HEK293 (cell line): ENCODE data around the gene OBP2B.

Experiments used
- CTCF ChIA-PET: fragments of 350-600 bp; formaldehyde crosslinking; extraction: SDS; loops from one replicate; lab custom pipeline; 2021; ENCODE audit warnings: antibody characterized with exemption; lab: Yijun Ruan, JAX
- POLR2A ChIA-PET: fragments of 300-600 bp; formaldehyde crosslinking; extraction: SDS; loops from one replicate; lab custom pipeline; 2020; ENCODE audit warnings: antibody characterized with exemption, inconsistent platforms; lab: Yijun Ruan, JAX
- H3K27ac ChIP-seq: fragments of 200-500 bp; sonication (Bioruptor generic); 2 replicates; pipeline ENCODE4 v1.5.1; 2014; ENCODE audit warnings: low read depth, low read length, control low read depth, inconsistent platforms; ENCODE audit errors: extremely low read depth
- H3K36me3 ChIP-seq, 2 experiments: fragments of 200-500 bp in 1 of 2; sonication (Bioruptor generic) in 1 of 2; 1 replicate in 1 of 2; 2 replicates in 1 of 2; pipeline ENCODE4 v1.5.1; 2014 to 2017; ENCODE audit warnings: inconsistent platforms in 2 of 2, low read length in 2 of 2; ENCODE audit not compliant: control insufficient read depth in 2 of 2, insufficient read depth in 1 of 2
- H3K4me1 ChIP-seq: fragments of 200-500 bp; sonication (Bioruptor generic); 2 replicates; pipeline ENCODE4 v1.5.1; 2014; ENCODE audit warnings: mild to moderate bottlenecking, low read length, inconsistent platforms; ENCODE audit not compliant: control insufficient read depth, insufficient read depth
- H3K4me3 ChIP-seq: 2 replicates; pipeline ENCODE4 v1.5.1; 2011; ENCODE audit warnings: low read depth, mild to moderate bottlenecking, control low read depth, low read length, moderate library complexity
- H3K9me3 ChIP-seq: fragments of 200-500 bp; sonication (Bioruptor generic); 2 replicates; pipeline ENCODE4 v1.5.1; 2014; ENCODE audit warnings: low read depth, low read length, inconsistent platforms; ENCODE audit not compliant: control insufficient read depth, insufficient read depth
- GLI4 ChIP-seq: fragments of 450-650 bp; formaldehyde crosslinking; IDR thresholded peaks from 2 replicates; pipeline ENCODE4 v1.5.1; 2016; ENCODE audit warnings: missing biosample characterization, missing genetic modification characterization
- GLIS1 ChIP-seq: fragments of 450-650 bp; formaldehyde crosslinking; IDR thresholded peaks from 2 replicates; pipeline ENCODE4 v1.5.1; 2016; ENCODE audit warnings: missing biosample characterization, missing genetic modification characterization
- HOXC10 ChIP-seq: sonication (generic); formaldehyde crosslinking; IDR thresholded peaks from 2 replicates; pipeline ENCODE4 v1.8.1; 2023; ENCODE audit warnings: mild to moderate bottlenecking, missing genetic modification reagents
- HOXD13 ChIP-seq: sonication (generic); formaldehyde crosslinking; IDR thresholded peaks from 2 replicates; pipeline ENCODE4 v1.8.0; 2022; ENCODE audit warnings: missing genetic modification reagents, borderline replicate concordance
- IKZF3 ChIP-seq: fragments of 450-650 bp; IDR thresholded peaks from 2 replicates; pipeline ENCODE4 v1.5.0; 2018; ENCODE audit warnings: missing biosample characterization, mild to moderate bottlenecking, missing genetic modification characterization, moderate library complexity
- INSM2 ChIP-seq: fragments of 450-650 bp; formaldehyde crosslinking; IDR thresholded peaks from 2 replicates; pipeline ENCODE4 v1.5.1; 2016; ENCODE audit warnings: missing biosample characterization, missing genetic modification characterization
- PRDM1 ChIP-seq: fragments of 450-650 bp; formaldehyde crosslinking; IDR thresholded peaks from 2 replicates; pipeline ENCODE4; 2016; ENCODE audit warnings: missing biosample characterization, missing genetic modification characterization
- SALL2 ChIP-seq: fragments of 450-650 bp; formaldehyde crosslinking; IDR thresholded peaks from 2 replicates; pipeline ENCODE4 v1.5.0; 2017; ENCODE audit warnings: missing biosample characterization, mild to moderate bottlenecking, missing genetic modification characterization, borderline replicate concordance
- TCF7L2 ChIP-seq: IDR thresholded peaks from 2 replicates; pipeline ENCODE4 v1.6.1; 2011; ENCODE audit warnings: low read depth, mild to moderate bottlenecking, inconsistent platforms, low read length, moderate library complexity, borderline replicate concordance
- TRIM28 ChIP-seq: IDR thresholded peaks from 2 replicates; pipeline ENCODE4 v1.6.1; 2011; ENCODE audit warnings: low read length, control low read depth, borderline replicate concordance
- ZBTB49 ChIP-seq: fragments of 450-650 bp; formaldehyde crosslinking; IDR thresholded peaks from 2 replicates; pipeline ENCODE4 v1.5.1; 2016; ENCODE audit warnings: missing biosample characterization, missing genetic modification characterization, low read depth
- ZFP37 ChIP-seq: fragments of 450-650 bp; formaldehyde crosslinking; IDR thresholded peaks from 2 replicates; pipeline ENCODE4 v1.5.1; 2016; ENCODE audit warnings: missing biosample characterization, missing genetic modification characterization
- ZFP41 ChIP-seq: fragments of 450-650 bp; formaldehyde crosslinking; IDR thresholded peaks from 2 replicates; pipeline ENCODE4 v1.5.1; 2016; ENCODE audit warnings: missing biosample characterization, missing genetic modification characterization, borderline replicate concordance
- ZNF148 ChIP-seq: fragments of 450-650 bp; formaldehyde crosslinking; IDR thresholded peaks from 2 replicates; pipeline ENCODE4 v1.5.0; 2017; ENCODE audit warnings: missing biosample characterization, missing genetic modification characterization, borderline replicate concordance
- ZNF157 ChIP-seq: fragments of 450-650 bp; formaldehyde crosslinking; IDR thresholded peaks from 2 replicates; pipeline ENCODE4 v1.5.1; 2016; ENCODE audit warnings: missing biosample characterization, missing genetic modification characterization
- ZNF175 ChIP-seq: fragments of 450-650 bp; formaldehyde crosslinking; IDR thresholded peaks from 2 replicates; pipeline ENCODE4 v1.5.1; 2016; ENCODE audit warnings: missing biosample characterization, missing genetic modification characterization
- ZNF423 ChIP-seq: fragments of 450-650 bp; formaldehyde crosslinking; IDR thresholded peaks from 2 replicates; pipeline ENCODE4 v1.5.1; 2016; ENCODE audit warnings: missing biosample characterization, missing genetic modification characterization
- ZNF521 ChIP-seq: fragments of 450-650 bp; formaldehyde crosslinking; IDR thresholded peaks from 2 replicates; pipeline ENCODE4 v1.5.1; 2017; ENCODE audit warnings: missing biosample characterization, mild to moderate bottlenecking, missing genetic modification characterization
- ZNF610 ChIP-seq: fragments of 450-650 bp; formaldehyde crosslinking; IDR thresholded peaks from 2 replicates; pipeline ENCODE4 v1.5.1; 2016; ENCODE audit warnings: missing biosample characterization, missing genetic modification characterization, borderline replicate concordance
- ZNF660 ChIP-seq: fragments of 450-650 bp; IDR thresholded peaks from 2 replicates; pipeline ENCODE4 v1.5.1; 2018; ENCODE audit warnings: missing biosample characterization, mild to moderate bottlenecking, missing genetic modification characterization
- ZNF664 ChIP-seq: fragments of 450-650 bp; formaldehyde crosslinking; IDR thresholded peaks from 2 replicates; pipeline ENCODE4 v1.5.1; 2016; ENCODE audit warnings: missing biosample characterization, missing genetic modification characterization
- ZNF792 ChIP-seq: fragments of 450-650 bp; formaldehyde crosslinking; IDR thresholded peaks from 2 replicates; pipeline ENCODE4 v1.5.1; 2016; ENCODE audit warnings: missing biosample characterization, missing genetic modification characterization
- ZXDB ChIP-seq: fragments of 450-650 bp; formaldehyde crosslinking; IDR thresholded peaks from 2 replicates; pipeline ENCODE4 v1.5.1; 2016; ENCODE audit warnings: missing biosample characterization, missing genetic modification characterization
- TF ChIP-seq, protein P1 (sequence below): fragments of 450-650 bp; formaldehyde crosslinking; IDR thresholded peaks from 2 replicates; pipeline ENCODE4 v1.5.1; 2016; ENCODE audit warnings: missing biosample characterization, missing genetic modification characterization

OBP2B gene

GRCh38 chr9:133186736-133187135, 22.3 kb downstream of the OBP2B start:
- Histone ChIP-seq H3K9me3 (no peaks in the 10 kb centered on the region), H3K4me1 (no peaks in the 10 kb centered on the region), H3K4me3 (no peak overlapping the region), H3K36me3 (no peaks in the 10 kb centered on the region), H3K27ac (no peak overlapping the region)
- ChIA-PET CTCF (interaction anchor here (0.6 to 5.6 kb wide), 30 partner anchors 10 to 346 kb away, joined by 3 to 159 read pairs (median 6); partner anchors contain the start of genes MED22, RPL7A, SURF1 and SURF2), POLR2A (interaction anchor here (1.3 to 2.5 kb wide), 2 partner anchors 143 to 156 kb away, joined by 5 to 19 read pairs; partner anchors contain the start of gene GTF3C5)
- no peak for TF ChIP-seq ZNF521 (tag by site-specific recombination)
- TF ChIP-seq SALL2 (tag by site-specific recombination), result no peak
- no peak for TF ChIP-seq GLI4
- TF ChIP-seq ZNF157 (tag by site-specific recombination), result no peak
- TF ChIP-seq ZFP37 (tag by site-specific recombination), result no peak
- TF ChIP-seq ZFP41 (tag by site-specific recombination), result no peak
- TF ChIP-seq ZNF610 (tag by site-specific recombination), result no peak
- no peak for TF ChIP-seq HOXC10 (CRISPR knock-in tag)
- no peak for TF ChIP-seq ZXDB
- no peak for TF ChIP-seq ZNF148 (tag by site-specific recombination)
- TF ChIP-seq ZNF664 (tag by site-specific recombination), result no peak

DNA sequence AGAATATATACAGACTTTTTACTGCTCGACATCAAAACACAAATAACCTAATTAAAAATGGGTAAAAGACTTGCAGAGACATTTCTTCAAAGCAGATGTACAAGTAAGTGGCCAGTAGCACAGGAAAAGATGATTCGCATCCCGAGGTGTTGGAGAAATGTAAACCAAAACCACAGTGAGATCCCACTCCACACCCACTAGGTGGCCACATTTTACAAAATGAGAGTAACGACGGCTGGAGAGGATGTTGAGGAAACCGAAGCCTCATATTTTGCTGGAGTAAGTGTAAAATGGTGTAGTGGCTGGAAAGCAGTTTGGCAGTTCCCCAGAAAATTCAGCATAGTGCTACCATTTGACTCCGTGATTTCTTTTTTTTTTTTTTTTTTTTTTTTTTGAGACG, 24.1 kb downstream of the OBP2B start:
- Histone ChIP-seq H3K27ac (no peak overlapping the region), H3K36me3 (no peaks in the 10 kb centered on the region), H3K4me1 (no peaks in the 10 kb centered on the region), H3K4me3 (no peak overlapping the region), H3K9me3 (no peaks in the 10 kb centered on the region)
- POLR2A ChIA-PET, result interaction anchor here (0.7 to 2.5 kb wide), 3 partner anchors 145 to 163 kb away, joined by 4 to 19 read pairs (median 9); partner anchors contain the start of genes MED22 and RPL7A
- CTCF ChIA-PET, result interaction anchor here (0.7 to 5.6 kb wide), 31 partner anchors 8 to 344 kb away, joined by 3 to 159 read pairs (median 6); partner anchors contain the start of gene SURF6
- TF ChIP-seq PRDM1 (peak; percentile 25; the same call in 1 of the 2 replicates), ZNF660 (tag by site-specific recombination) (peak; percentile 53; the same call in 1 of the 2 replicates), TRIM28 (no peak), ZNF423 (no peak), ZNF792 (tag by site-specific recombination) (no peak), GLIS1 (tag by site-specific recombination) (no peak), TCF7L2 (no peak), HOXD13 (CRISPR knock-in tag) (no peak), ZNF175 (no peak), IKZF3 (tag by site-specific recombination) (no peak), ZBTB49 (no peak), INSM2 (tag by site-specific recombination) (no peak)
- TF ChIP-seq, protein P1, sequence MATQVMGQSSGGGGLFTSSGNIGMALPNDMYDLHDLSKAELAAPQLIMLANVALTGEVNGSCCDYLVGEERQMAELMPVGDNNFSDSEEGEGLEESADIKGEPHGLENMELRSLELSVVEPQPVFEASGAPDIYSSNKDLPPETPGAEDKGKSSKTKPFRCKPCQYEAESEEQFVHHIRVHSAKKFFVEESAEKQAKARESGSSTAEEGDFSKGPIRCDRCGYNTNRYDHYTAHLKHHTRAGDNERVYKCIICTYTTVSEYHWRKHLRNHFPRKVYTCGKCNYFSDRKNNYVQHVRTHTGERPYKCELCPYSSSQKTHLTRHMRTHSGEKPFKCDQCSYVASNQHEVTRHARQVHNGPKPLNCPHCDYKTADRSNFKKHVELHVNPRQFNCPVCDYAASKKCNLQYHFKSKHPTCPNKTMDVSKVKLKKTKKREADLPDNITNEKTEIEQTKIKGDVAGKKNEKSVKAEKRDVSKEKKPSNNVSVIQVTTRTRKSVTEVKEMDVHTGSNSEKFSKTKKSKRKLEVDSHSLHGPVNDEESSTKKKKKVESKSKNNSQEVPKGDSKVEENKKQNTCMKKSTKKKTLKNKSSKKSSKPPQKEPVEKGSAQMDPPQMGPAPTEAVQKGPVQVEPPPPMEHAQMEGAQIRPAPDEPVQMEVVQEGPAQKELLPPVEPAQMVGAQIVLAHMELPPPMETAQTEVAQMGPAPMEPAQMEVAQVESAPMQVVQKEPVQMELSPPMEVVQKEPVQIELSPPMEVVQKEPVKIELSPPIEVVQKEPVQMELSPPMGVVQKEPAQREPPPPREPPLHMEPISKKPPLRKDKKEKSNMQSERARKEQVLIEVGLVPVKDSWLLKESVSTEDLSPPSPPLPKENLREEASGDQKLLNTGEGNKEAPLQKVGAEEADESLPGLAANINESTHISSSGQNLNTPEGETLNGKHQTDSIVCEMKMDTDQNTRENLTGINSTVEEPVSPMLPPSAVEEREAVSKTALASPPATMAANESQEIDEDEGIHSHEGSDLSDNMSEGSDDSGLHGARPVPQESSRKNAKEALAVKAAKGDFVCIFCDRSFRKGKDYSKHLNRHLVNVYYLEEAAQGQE (tag by site-specific recombination), result no peak
